ENCODE results near the gene PLEKHM2. TPM values are rescaled to one million over a fixed set of nuclear protein-coding genes. Genes with fewer than 3 reads are reported as not detected.

The PLEKHM2 gene
- polyA plus RNA-seq, 1 donor from 2014 or later, result 40.1 TPM

- Histone ChIP-seq H4K20me1 (ENCODE audit: insufficient read depth) (no peaks in the 10 kb centered on the region), H3F3A (ENCODE audit: insufficient read depth, low read length, poor library complexity, severe bottlenecking) (no peaks in the 10 kb centered on the region), H2AFZ (ENCODE audit: low read depth, low read length) (no peak overlapping the region), H3K36me3 (ENCODE audit: insufficient read depth, low read length) (no peaks in the 10 kb centered on the region), H3K4me2 (ENCODE audit: low read length) (no peak overlapping the region), H3K79me2 (replicated peaks; ENCODE audit: insufficient read depth, low read length) (peaks cover 26% of the 10 kb centered on the region), H3K9me2 (ENCODE audit: insufficient read depth, low read length) (no peaks in the 10 kb centered on the region), H3K27me3 (ENCODE audit: insufficient read depth, low read depth, low read length) (no peaks in the 10 kb centered on the region), H3K9ac (ENCODE audit: low read length) (no peak overlapping the region), H3K27ac (ENCODE audit: low read length) (no peak overlapping the region), H3K4me3 (ENCODE audit: low read length) (no peak overlapping the region), H3K9me3 (ENCODE audit: low read length) (no peaks in the 10 kb centered on the region)
- no peak for TF ChIP-seq TAF1 (IDR thresholded peaks at IDR 0.05; ENCODE audit: low read depth)
- TF ChIP-seq POLR2AphosphoS5 (IDR thresholded peaks at IDR 0.05), result no peak
- TF ChIP-seq EP300 (conservative IDR thresholded peaks at IDR 0.05; ENCODE audit: poor library complexity, severe bottlenecking), result no peak
- no peak for TF ChIP-seq REST (IDR thresholded peaks at IDR 0.05; ENCODE audit: borderline replicate concordance)
- no peak for TF ChIP-seq RAD21 (conservative IDR thresholded peaks at IDR 0.05)
- TF ChIP-seq MXI1 (conservative IDR thresholded peaks at IDR 0.05; ENCODE audit: poor library complexity, severe bottlenecking), result no peak
- no peak for TF ChIP-seq EZH2 (IDR thresholded peaks at IDR 0.05; ENCODE audit: borderline replicate concordance, insufficient read depth, low read length, poor library complexity, severe bottlenecking)
- no peak for TF ChIP-seq CTCF (IDR thresholded peaks at IDR 0.05; ENCODE audit: poor library complexity, severe bottlenecking)
- TF ChIP-seq SMC3 (conservative IDR thresholded peaks at IDR 0.05; ENCODE audit: poor library complexity), result no peak
Measured at GRCh38 chr1:15681349-15682292, 2.5 kb upstream of the PLEKHM2 start.

- TF ChIP-seq POLR2AphosphoS5 (IDR thresholded peaks at IDR 0.05), result no peak
- no peak for TF ChIP-seq RAD21 (conservative IDR thresholded peaks at IDR 0.05)
- no peak for TF ChIP-seq TAF1 (IDR thresholded peaks at IDR 0.05; ENCODE audit: low read depth)
- TF ChIP-seq CTCF (IDR thresholded peaks at IDR 0.05; ENCODE audit: poor library complexity, severe bottlenecking), result no peak
- TF ChIP-seq MXI1 (conservative IDR thresholded peaks at IDR 0.05; ENCODE audit: poor library complexity, severe bottlenecking), result no peak
- no peak for TF ChIP-seq EP300 (conservative IDR thresholded peaks at IDR 0.05; ENCODE audit: poor library complexity, severe bottlenecking)
- no peak for TF ChIP-seq REST (IDR thresholded peaks at IDR 0.05; ENCODE audit: borderline replicate concordance)
- TF ChIP-seq EZH2 (IDR thresholded peaks at IDR 0.05; ENCODE audit: borderline replicate concordance, insufficient read depth, low read length, poor library complexity, severe bottlenecking), result no peak
- no peak for TF ChIP-seq SMC3 (conservative IDR thresholded peaks at IDR 0.05; ENCODE audit: poor library complexity)
- no peaks in the 10 kb centered on the region for H3F3A ChIP-seq (ENCODE audit: insufficient read depth, low read length, poor library complexity, severe bottlenecking)
- no peak overlapping the region for H3K9ac ChIP-seq (ENCODE audit: low read length)
- no peaks in the 10 kb centered on the region for H4K20me1 ChIP-seq (ENCODE audit: insufficient read depth)
- H3K9me3 ChIP-seq (ENCODE audit: low read length), result no peaks in the 10 kb centered on the region
- no peaks in the 10 kb centered on the region for H3K36me3 ChIP-seq (ENCODE audit: insufficient read depth, low read length)
- H3K79me2 ChIP-seq (replicated peaks; ENCODE audit: insufficient read depth, low read length), result peaks cover 31% of the 10 kb centered on the region
- no peak overlapping the region for H2AFZ ChIP-seq (ENCODE audit: low read depth, low read length)
- H3K4me2 ChIP-seq (ENCODE audit: low read length), result no peak overlapping the region
- H3K4me3 ChIP-seq (ENCODE audit: low read length), result no peak overlapping the region
- no peaks in the 10 kb centered on the region for H3K9me2 ChIP-seq (ENCODE audit: insufficient read depth, low read length)
- no peaks in the 10 kb centered on the region for H3K27me3 ChIP-seq (ENCODE audit: insufficient read depth, low read depth, low read length)
- H3K27ac ChIP-seq (ENCODE audit: low read length), result no peak overlapping the region
Measured at GRCh38 chr1:15682936-15683341, 1.2 kb upstream of the PLEKHM2 start.
